Keratinocyte (primary cell): Measurements from ENCODE around the gene RGPD3. TPM values are rescaled to one million over a fixed set of nuclear protein-coding genes. Genes with fewer than 3 reads are reported as not detected.

Experiments
- DNase-seq: peaks from one replicate; pipeline ENCODE4 v3.0.0-alpha.2; 2011; ENCODE audit warnings: low read depth, missing footprints, low spot score
- FAIRE-seq: peaks from 2 replicates; lab custom pipeline; 2011; peaks lifted over from hg19 to GRCh38; lab: Jason Lieb, UNC
- H2AFZ ChIP-seq: 2 replicates; pipeline ENCODE4 v1.6.0; 2012; ENCODE audit warnings: low read length, control low read depth, inconsistent platforms; ENCODE audit not compliant: control insufficient read depth
- H3K27ac ChIP-seq: 2 replicates; pipeline ENCODE4 v1.5.1; 2011; ENCODE audit warnings: low read length; ENCODE audit not compliant: control insufficient read depth, insufficient read depth
- H3K27me3 ChIP-seq: 3 replicates; pipeline ENCODE4 v1.6.0; 2011; ENCODE audit warnings: low read length; ENCODE audit not compliant: control insufficient read depth, insufficient read depth; ENCODE audit errors: extremely low read depth
- H3K36me3 ChIP-seq, 2 experiments: 2 replicates in 1 of 2; 3 replicates in 1 of 2; pipeline ENCODE4 v1.5.1; 2011; ENCODE audit warnings: low read length in 2 of 2, mild to moderate bottlenecking in 1 of 2; ENCODE audit not compliant: control insufficient read depth in 2 of 2, insufficient read depth in 2 of 2; ENCODE audit errors: extremely low read depth in 1 of 2
- H3K4me1 ChIP-seq: 3 replicates; pipeline ENCODE4 v1.5.1; 2011; ENCODE audit warnings: low read length; ENCODE audit not compliant: control insufficient read depth, insufficient read depth; ENCODE audit errors: extremely low read depth
- H3K4me2 ChIP-seq: 3 replicates; pipeline ENCODE4 v1.6.0; 2011; ENCODE audit warnings: low read depth, low read length; ENCODE audit not compliant: control insufficient read depth, insufficient read depth; ENCODE audit errors: extremely low read depth
- H3K4me3 ChIP-seq, 3 experiments: fragments of 200-600 bp in 1 of 3; sonication (generic) in 1 of 3; 2 replicates in 2 of 3; 3 replicates in 1 of 3; pipeline ENCODE4 v1.5.1; 2011 to 2016; ENCODE audit warnings: low read length in 3 of 3, mild to moderate bottlenecking in 3 of 3, control low read depth in 2 of 3, inconsistent platforms in 1 of 3, low read depth in 1 of 3, mixed read lengths in 1 of 3, mixed run types in 1 of 3, moderate library complexity in 1 of 3; ENCODE audit not compliant: control insufficient read depth in 2 of 3, insufficient read depth in 2 of 3; ENCODE audit errors: extremely low read depth in 1 of 3
- H3K79me2 ChIP-seq: 2 replicates; pipeline ENCODE4 v1.6.0; 2012; ENCODE audit warnings: low read length; ENCODE audit not compliant: control insufficient read depth, insufficient read depth
- H3K9ac ChIP-seq: 3 replicates; pipeline ENCODE4 v1.6.0; 2011; ENCODE audit warnings: low read length; ENCODE audit not compliant: control insufficient read depth, insufficient read depth; ENCODE audit errors: extremely low read depth
- H3K9me1 ChIP-seq: 3 replicates; pipeline ENCODE4 v1.6.0; 2011; ENCODE audit warnings: low read length; ENCODE audit not compliant: control insufficient read depth, insufficient read depth; ENCODE audit errors: extremely low read depth
- H3K9me3 ChIP-seq: 2 replicates; pipeline ENCODE4 v1.5.1; 2012; ENCODE audit warnings: low read depth, low read length; ENCODE audit not compliant: control insufficient read depth
- H4K20me1 ChIP-seq: 3 replicates; pipeline ENCODE4 v1.6.0; 2011; ENCODE audit warnings: low read length; ENCODE audit not compliant: control insufficient read depth, insufficient read depth; ENCODE audit errors: extremely low read depth
- CTCF ChIP-seq, 3 experiments: IDR thresholded peaks in 1 of 3; conservative IDR thresholded peaks in 1 of 3; optimal IDR thresholded peaks in 1 of 3; 2 replicates in 2 of 3; 3 replicates in 1 of 3; pipeline versions ENCODE3 to v1.5.1; 2011; ENCODE audit warnings: low read length in 3 of 3, mild to moderate bottlenecking in 3 of 3, moderate library complexity in 2 of 3, control low read depth in 1 of 3, inconsistent platforms in 1 of 3; ENCODE audit not compliant: insufficient read depth in 2 of 3; ENCODE audit errors: extremely low read depth in 1 of 3
- EZH2 ChIP-seq: IDR thresholded peaks from one replicate; pipeline ENCODE4 v1.6.1; 2012; ENCODE audit warnings: inconsistent platforms, mild to moderate bottlenecking, low read length, moderate library complexity
- dilution Hi-C: fragments of 300-500 bp; cut with MboI; formaldehyde crosslinking; loops from one replicate; pipeline ENCODE4 v1.7.0; 2020; ENCODE audit warnings: low sequenced_read_pairs; ENCODE audit not compliant: extremely low pct_ligation_motif_present
- polyA plus RNA-seq, 5 experiments: library from polyadenylated mRNA; depleted of rRNA in 3 of 5; stranded (reverse) in 3 of 5; stranded (forward) in 1 of 5; unstranded in 1 of 5; fragments of >200 nt; gene quantifications; 1 replicate in 1 of 5; 2 replicates in 3 of 5; 3 replicates in 1 of 5; pipeline versions ENCODE4 v1.2.1 to v1.2.3, GENCODE V29; 2011 to 2012; ENCODE audit warnings: missing spikeins in 2 of 5, low read depth in 1 of 5, low replicate concordance in 1 of 5

RGPD3 gene
- polyA plus RNA-seq, 1 donor (not counting 4 experiments of a cell fraction or from before 2014, with no cell fraction given): 0.09 TPM

- Histone ChIP-seq H3K27ac (no peak overlapping the region), H2AFZ (no peak overlapping the region), H3K79me2 (no peaks in the 10 kb centered on the region), H4K20me1 (no peaks in the 10 kb centered on the region), H3K4me1 (no peaks in the 10 kb centered on the region), H3K9me3 (no peaks in the 10 kb centered on the region), H3K36me3 (no peaks in the 10 kb centered on the region), H3K4me2 (no peak overlapping the region), H3K4me3 (no peak overlapping the region), H3K9me1 (no peaks in the 10 kb centered on the region), H3K9ac (no peak overlapping the region), H3K27me3 (no peaks in the 10 kb centered on the region)
- FAIRE-seq (no peak), DNase-seq (no peak)
- dilution Hi-C loops: no loop called here
- TF ChIP-seq EZH2: no peak
- TF ChIP-seq CTCF (optimal IDR thresholded peaks at IDR 0.05 in 1 of 3, IDR thresholded peaks at IDR 0.05 in 1 of 3, conservative IDR thresholded peaks at IDR 0.05 in 1 of 3; ENCODE audit: extremely low read depth in 1 of 3, insufficient read depth in 2 of 3, low read length in 3 of 3): no peak
These were observed 124.9 kb downstream of the RGPD3 start for GRCh38 chr2:106343274-106343673.

GRCh38 chr2:106342831-106343251 is 125.4 kb downstream of the RGPD3 start:
- Histone ChIP-seq H3K9me1 (no peaks in the 10 kb centered on the region), H3K4me3 (no peak overlapping the region), H3K27ac (no peak overlapping the region), H3K79me2 (no peaks in the 10 kb centered on the region), H3K4me1 (no peaks in the 10 kb centered on the region), H3K9ac (no peak overlapping the region), H3K27me3 (no peaks in the 10 kb centered on the region), H2AFZ (no peak overlapping the region), H3K4me2 (no peak overlapping the region), H4K20me1 (no peaks in the 10 kb centered on the region), H3K9me3 (no peaks in the 10 kb centered on the region), H3K36me3 (no peaks in the 10 kb centered on the region)
- DNase-seq: no peak
- dilution Hi-C loops: no loop called here
- no peak for TF ChIP-seq CTCF (optimal IDR thresholded peaks at IDR 0.05 in 1 of 3, IDR thresholded peaks at IDR 0.05 in 1 of 3, conservative IDR thresholded peaks at IDR 0.05 in 1 of 3; ENCODE audit: extremely low read depth in 1 of 3, insufficient read depth in 2 of 3, low read length in 3 of 3)
- no peak for TF ChIP-seq EZH2
- FAIRE-seq: no peak
